Occipital lobe (tissue), 2 donors: ENCODE data around the gene PLEKHA7. TPM values are rescaled to one million over a fixed set of nuclear protein-coding genes. Genes with fewer than 3 reads are reported as not detected.

Source experiments
- DNase-seq: peaks from one replicate; lab custom pipeline; 2025; lab: John Stamatoyannopoulos, UW
- total RNA-seq: library from RNA; depleted of rRNA; stranded (reverse); fragments of >200 nt; gene quantifications from one replicate; pipeline ENCODE4 v1.2.3, GENCODE V29; 2014

Gene PLEKHA7
- total RNA-seq, 1 donor from 2014 or later = 5.5 TPM

GRCh38 chr11:16811136-16812020 lies 202.8 kb downstream of the PLEKHA7 start:
- DNase-seq = no peak

GRCh38 chr11:16809886-16810668 lies 204.1 kb downstream of the PLEKHA7 start:
- DNase-seq = peak; percentile 60

- DNase-seq = no peak
Measured at GRCh38 chr11:16807306-16807705, 206.9 kb downstream of the PLEKHA7 start.

- DNase-seq = no peak
Measured at GRCh38 chr11:16806791-16807190, 207.4 kb downstream of the PLEKHA7 start.

GRCh38 chr11:16805938-16806337 lies 208.3 kb downstream of the PLEKHA7 start:
- DNase-seq = no peak

- DNase-seq = no peak
Measured at GRCh38 chr11:16804104-16804947, 209.9 kb downstream of the PLEKHA7 start.

GRCh38 chr11:16801288-16801980 lies 212.8 kb downstream of the PLEKHA7 start:
- no peak for DNase-seq

GRCh38 chr11:16800382-16800781 lies 213.8 kb downstream of the PLEKHA7 start:
- no peak for DNase-seq

- no peak for DNase-seq
Measured at GRCh38 chr11:16799890-16800289, 214.3 kb downstream of the PLEKHA7 start.

GRCh38 chr11:16799221-16799620 lies 215.0 kb downstream of the PLEKHA7 start:
- no peak for DNase-seq

- no peak for DNase-seq
Measured at GRCh38 chr11:16797776-16798175, 216.4 kb downstream of the PLEKHA7 start.

GRCh38 chr11:16796311-16796710 lies 217.9 kb downstream of the PLEKHA7 start:
- DNase-seq = no peak

GRCh38 chr11:16795146-16795545 lies 219.1 kb downstream of the PLEKHA7 start:
- no peak for DNase-seq

GRCh38 chr11:16794047-16794818 lies 220.0 kb downstream of the PLEKHA7 start:
- DNase-seq = no peak

- no peak for DNase-seq
Measured at GRCh38 chr11:16793511-16793910, 220.7 kb downstream of the PLEKHA7 start.

GRCh38 chr11:16793009-16793408 lies 221.2 kb downstream of the PLEKHA7 start:
- DNase-seq = no peak

GRCh38 chr11:16792426-16792825 lies 221.8 kb downstream of the PLEKHA7 start:
- no peak for DNase-seq

GRCh38 chr11:16791191-16791961 lies 222.8 kb downstream of the PLEKHA7 start:
- no peak for DNase-seq

GRCh38 chr11:16790486-16791190 lies 223.6 kb downstream of the PLEKHA7 start:
- DNase-seq = no peak
